T47D (cell line): ENCODE results near the gene ANO1.

ENCODE experiments used
- DNase-seq, 2 experiments: peaks; one replicate each; pipeline versions ENCODE4 v3.0.0 to v3.0.0-alpha.2; 2011 to 2012; ENCODE audit warnings: low read depth in 1 of 2, low spot score in 1 of 2
- JUND ChIP-seq: IDR thresholded peaks from 2 replicates; pipeline ENCODE4 v1.6.1; 2012; ENCODE audit warnings: low read depth
- in situ Hi-C: cut with HindIII; loops from 2 replicates; pipeline ENCODE4 v1.10.0; 2016; ENCODE audit warnings: low sequenced_read_pairs, low pct_unique_long_range_greater_than_20kb

ANO1 gene

DNA sequence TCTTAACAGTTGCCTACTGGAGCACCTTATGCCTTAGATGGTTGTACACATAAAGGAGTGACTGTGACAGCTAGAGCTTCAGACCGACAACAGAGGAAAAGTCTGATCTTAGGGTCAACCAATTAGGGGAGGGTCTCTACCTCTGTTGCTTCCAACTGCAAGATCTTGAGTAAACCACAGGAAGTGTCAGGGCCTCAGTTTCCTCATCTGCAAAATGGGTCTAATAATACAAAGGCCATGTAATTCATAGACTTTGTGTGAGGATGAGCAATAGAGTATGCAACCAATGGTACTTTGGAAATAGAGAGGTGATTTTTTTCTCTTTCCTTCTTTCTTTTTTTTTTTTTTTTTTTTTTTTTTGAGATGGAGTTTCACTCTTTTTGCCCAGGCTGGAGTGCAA is 16.4 kb upstream of the ANO1 start:
- no peak for TF ChIP-seq JUND
- in situ Hi-C loops = no loop called here
- no peak for DNase-seq

GRCh38 chr11:70063121-70063520 is 15.0 kb upstream of the ANO1 start:
- no peak for DNase-seq
- no peak for TF ChIP-seq JUND
- in situ Hi-C loops = no loop called here

DNA sequence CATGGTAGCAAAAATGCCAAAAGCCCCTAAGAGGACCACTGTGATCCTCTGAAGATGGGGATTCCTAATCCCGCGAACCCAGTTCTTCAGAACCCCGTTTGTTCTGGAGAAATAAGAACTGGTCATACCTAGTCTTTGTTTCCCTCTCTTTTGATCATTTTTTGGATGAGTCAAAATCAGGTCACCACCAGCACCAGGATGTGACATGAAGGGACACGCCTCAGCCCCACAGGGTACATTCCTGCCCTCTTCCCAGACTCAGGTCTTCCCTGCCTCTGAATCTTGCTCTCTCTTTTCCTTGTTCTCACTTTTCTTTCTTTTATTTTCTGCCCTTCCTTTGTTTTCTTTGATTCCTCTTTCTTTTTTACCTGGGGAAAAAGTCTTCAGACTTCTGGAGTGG is 14.6 kb upstream of the ANO1 start:
- TF ChIP-seq JUND = no peak
- in situ Hi-C loops = no loop called here
- peak in 1 of 2 experiments; percentile 64 for DNase-seq

GRCh38 chr11:70064008-70064725 is 13.9 kb upstream of the ANO1 start:
- no peak for DNase-seq
- in situ Hi-C loops = no loop called here

GRCh38 chr11:70064726-70065317 is 13.3 kb upstream of the ANO1 start:
- TF ChIP-seq JUND = no peak
- in situ Hi-C loops = no loop called here
- DNase-seq = no peak

More at GRCh38 chr11:70064008-70064725, 13.9 kb upstream of the ANO1 start:
- TF ChIP-seq JUND = no peak

DNA sequence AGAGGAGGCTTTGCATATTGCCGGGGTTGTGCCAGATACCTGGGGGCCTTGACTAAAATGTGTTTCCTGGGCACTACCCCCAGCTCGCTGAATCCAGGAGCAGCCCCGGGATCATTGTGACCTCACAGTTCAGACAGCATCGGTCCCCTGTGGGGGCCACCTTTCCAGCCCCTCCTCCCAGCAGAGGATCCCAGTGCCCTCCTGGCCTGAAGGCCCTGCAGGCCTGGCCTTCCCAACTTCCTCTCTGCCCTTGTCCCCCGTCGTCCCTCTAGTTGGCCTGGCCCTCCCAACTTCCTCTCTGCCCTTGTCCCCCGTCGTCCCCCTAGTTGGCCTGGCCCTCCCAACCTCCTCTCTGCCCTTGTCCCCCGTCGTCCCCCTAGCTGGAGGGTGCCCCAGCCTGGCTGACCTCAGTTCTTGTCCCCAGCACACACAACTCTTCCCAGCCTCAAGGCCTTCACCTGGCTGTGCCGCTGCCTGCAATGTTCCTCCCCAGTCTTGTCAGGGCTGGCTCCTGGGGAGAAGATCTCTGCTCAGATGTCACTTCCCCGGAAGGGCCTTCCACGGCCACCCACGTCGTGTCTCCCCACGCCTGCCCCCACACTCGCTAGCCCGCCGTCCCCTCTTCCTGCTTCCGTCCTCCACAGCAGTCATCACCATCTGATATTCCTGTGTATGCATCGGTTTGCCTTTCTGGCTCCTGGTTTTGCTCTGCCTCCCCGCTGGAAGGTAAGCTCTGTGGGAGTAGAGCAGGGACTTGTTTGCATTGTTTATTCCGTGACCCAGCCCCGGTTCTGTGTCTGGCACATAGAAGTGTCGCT is 12.6 kb upstream of the ANO1 start:
- in situ Hi-C loops = no loop called here
- no peak for TF ChIP-seq JUND
- no peak for DNase-seq

GRCh38 chr11:70066136-70066520 is 12.0 kb upstream of the ANO1 start:
- in situ Hi-C loops = no loop called here
- no peak for TF ChIP-seq JUND

DNA sequence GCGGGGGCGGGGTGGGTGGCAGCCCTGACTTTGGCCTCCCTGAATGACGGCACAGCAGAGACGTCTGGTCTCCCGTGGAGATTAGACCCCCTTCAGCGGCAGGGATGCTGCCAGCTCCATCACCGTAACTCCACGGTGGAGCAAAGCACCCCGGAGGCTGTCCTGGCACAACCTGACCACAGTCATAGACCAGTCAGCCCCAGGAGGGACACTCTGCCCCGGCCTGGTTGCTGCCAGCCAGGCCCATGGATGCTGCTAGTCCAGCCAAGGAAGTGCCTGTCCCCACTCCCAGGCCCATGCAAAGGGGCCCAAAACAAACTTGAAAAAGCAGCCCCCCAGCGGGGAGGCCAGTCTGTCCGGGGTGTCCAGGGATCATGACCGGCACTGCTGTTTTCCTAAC is 11.5 kb upstream of the ANO1 start:
- no peak for TF ChIP-seq JUND
- DNase-seq = no peak
- in situ Hi-C loops = no loop called here

More at GRCh38 chr11:70066136-70066520, 12.0 kb upstream of the ANO1 start:
- no peak for DNase-seq

DNA sequence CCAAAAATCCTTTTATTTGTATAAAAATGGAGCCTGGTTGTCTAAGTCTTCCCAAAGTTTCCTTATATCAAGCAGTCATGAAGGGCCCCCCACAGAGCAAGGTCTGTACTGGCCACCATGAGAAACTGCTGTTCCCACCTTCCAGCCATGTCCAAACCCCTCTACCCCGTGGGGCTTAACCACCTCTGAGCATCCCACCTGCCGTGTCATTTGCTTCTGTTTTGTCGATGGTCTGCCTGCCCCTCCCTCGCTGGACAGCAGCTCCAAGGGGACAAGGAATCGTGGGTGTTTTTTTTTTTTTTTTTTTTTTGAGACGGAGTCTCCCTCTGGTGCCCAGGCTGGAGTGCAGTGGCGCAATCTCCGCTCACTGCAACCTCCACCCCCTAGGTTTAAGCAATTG is 11.1 kb upstream of the ANO1 start:
- no peak for TF ChIP-seq JUND
- DNase-seq = no peak
- in situ Hi-C loops = no loop called here

GRCh38 chr11:70067591-70068341 is 10.4 kb upstream of the ANO1 start:
- in situ Hi-C loops = no loop called here
- peak; percentile 89 to 98 for DNase-seq
- TF ChIP-seq JUND = no peak

- in situ Hi-C loops = no loop called here
- no peak for DNase-seq
- no peak for TF ChIP-seq JUND
These were observed 9.8 kb upstream of the ANO1 start for GRCh38 chr11:70068345-70068744.

DNA sequence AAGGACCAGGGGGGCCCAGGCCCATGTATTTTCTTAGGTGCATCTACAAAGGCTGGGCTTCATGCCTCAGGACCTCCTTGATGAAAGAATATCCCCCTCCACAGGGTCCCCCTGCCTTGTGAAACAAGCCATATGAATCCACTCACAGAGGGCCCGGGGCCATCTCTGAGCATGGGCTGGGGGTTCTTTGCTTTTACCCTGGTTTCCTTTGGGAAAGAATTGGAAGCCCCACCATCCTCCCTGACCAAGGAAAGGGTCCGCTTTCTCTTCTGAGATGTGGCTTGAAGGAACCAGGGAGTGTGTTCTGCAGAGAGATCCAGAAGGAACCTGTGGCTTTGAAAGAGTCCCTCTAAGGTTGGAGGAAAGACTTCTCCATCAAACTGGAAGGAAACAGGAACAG is 9.2 kb upstream of the ANO1 start:
- in situ Hi-C loops = no loop called here
- DNase-seq = no peak
- no peak for TF ChIP-seq JUND
